ENCODE results near the gene PCDHGA10.
"Not testable (repeated sequence)": the region's sequence is repeated elsewhere in the genome, so short reads cannot be mapped to it uniquely, and the experiment has no call there.

Gene PCDHGA10

DNA sequence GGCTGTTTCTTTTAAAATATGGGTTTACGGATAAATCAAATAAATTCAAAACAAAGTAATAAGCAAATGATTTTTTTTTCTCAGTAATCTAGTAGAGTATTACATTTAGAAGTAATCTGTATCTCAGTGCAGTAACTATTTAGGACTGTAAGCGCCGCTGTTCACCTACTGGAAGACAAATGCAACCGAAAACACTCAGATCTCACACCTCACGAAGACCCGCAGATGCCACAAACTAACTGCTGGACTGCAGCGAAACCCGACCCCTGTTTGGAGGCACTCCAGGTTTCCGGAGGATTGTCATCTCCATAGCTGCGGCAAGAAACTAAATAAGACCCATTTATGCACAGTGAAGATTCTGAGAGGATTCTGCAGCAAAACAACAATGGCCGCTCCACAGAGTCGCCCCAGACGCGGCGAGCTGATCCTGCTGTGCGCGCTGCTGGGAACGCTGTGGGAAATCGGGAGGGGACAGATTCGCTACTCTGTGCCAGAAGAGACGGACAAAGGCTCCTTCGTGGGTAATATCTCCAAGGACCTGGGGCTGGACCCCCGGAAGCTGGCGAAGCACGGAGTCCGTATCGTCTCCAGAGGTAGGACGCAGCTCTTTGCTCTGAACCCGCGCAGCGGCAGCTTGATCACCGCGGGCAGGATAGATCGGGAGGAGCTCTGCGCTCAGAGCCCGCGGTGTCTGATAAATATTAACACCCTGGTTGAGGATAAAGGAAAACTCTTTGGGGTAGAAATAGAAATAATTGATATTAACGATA lies 20.2 kb upstream of the PCDHGA10 start, which contains the start of gene PCDHGA8:
PCDHGA8 (plus strand) TSS at position 205 of the 770 bp plus-strand sequence; CDS start at position 386, 181 bp downstream.
- DNase-seq (ENCODE audit: insufficient read length, low spot score) (no peak), FAIRE-seq (no peak)

DNA sequence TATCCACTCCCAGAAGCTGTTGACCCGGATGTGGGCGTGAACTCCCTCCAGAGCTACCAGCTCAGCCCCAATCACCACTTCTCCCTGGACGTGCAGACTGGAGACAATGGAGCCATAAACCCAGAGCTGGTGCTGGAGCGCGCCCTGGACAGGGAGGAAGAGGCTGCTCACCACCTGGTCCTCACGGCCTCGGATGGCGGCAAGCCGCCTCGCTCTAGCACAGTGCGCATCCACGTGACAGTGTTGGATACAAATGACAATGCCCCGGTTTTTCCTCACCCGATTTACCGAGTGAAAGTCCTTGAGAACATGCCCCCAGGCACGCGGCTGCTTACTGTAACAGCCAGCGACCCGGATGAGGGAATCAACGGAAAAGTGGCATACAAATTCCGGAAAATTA lies 19.5 kb upstream of the PCDHGA10 start:
- FAIRE-seq = no peak

DNA sequence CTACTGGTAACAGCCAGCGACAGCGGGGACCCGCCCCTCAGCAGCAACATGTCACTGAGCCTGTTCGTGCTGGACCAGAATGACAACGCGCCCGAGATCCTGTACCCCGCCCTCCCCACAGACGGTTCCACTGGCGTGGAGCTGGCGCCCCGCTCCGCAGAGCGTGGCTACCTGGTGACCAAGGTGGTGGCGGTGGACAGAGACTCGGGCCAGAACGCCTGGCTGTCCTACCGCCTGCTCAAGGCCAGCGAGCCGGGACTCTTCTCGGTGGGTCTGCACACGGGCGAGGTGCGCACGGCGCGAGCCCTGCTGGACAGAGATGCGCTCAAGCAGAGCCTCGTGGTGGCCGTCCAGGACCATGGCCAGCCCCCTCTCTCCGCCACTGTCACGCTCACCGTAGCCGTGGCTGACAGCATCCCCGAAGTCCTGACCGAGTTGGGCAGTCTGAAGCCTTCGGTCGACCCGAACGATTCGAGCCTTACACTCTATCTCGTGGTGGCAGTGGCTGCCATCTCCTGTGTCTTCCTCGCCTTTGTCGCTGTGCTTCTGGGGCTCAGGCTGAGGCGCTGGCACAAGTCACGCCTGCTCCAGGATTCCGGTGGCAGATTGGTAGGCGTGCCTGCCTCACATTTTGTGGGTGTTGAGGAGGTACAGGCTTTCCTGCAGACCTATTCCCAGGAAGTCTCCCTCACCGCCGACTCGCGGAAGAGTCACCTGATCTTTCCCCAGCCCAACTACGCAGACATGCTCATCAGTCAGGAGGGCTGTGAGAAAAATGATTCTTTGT lies 18.2 kb upstream of the PCDHGA10 start:
- not testable (repeated sequence) for DNase-seq (ENCODE audit: insufficient read length, low spot score); FAIRE-seq

More for the DNA sequence above, 19.5 kb upstream of the PCDHGA10 start:
- DNase-seq (ENCODE audit: insufficient read length, low spot score) = no peak

DNA sequence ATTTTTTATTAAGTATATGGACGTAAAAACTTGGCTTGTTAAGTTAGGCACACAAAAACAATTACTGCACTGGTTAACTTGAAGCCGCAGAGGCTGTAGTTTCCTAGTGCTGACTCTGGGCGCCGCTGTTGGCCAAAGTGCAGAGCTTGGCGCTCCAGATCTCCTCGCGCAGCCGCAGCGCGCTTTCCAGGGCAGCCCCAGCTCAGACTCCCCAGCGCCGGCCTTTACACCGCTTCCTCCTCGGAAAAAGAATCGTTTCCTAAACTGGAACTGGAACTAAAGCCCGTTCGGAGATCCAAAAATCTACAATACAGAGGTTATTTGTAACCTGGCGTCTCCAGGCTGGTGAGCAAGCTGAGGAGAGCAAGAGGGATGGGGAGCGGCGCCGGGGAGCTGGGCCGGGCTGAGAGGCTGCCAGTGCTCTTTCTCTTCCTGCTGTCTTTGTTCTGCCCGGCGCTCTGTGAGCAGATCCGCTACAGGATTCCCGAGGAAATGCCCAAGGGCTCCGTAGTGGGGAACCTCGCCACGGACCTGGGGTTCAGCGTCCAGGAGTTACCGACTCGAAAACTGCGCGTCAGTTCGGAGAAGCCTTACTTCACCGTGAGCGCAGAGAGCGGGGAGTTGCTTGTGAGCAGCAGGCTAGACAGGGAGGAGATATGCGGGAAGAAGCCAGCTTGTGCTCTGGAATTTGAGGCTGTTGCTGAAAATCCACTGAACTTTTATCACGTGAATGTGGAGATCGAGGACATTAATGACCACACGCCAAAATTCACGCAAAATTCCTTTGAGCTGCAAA lies 14.8 kb upstream of the PCDHGA10 start, which contains the start of gene PCDHGB5:
PCDHGB5 (plus strand) TSS at position 192 of the 796 bp plus-strand sequence; CDS start at position 373, 181 bp downstream.
- peak; percentile 86 for FAIRE-seq

DNA sequence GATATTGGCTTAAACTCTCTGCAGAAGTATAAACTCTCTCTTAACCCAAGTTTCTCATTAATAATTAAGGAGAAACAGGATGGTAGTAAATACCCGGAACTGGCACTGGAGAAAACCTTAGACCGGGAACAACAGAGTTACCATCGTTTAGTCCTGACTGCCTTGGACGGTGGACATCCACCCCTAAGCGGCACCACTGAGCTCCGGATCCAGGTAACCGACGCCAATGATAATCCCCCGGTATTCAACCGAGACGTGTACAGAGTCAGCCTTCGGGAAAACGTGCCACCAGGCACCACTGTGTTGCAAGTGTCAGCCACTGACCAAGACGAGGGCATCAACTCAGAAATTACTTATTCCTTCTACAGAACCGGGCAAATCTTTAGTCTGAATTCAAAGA lies 14.2 kb upstream of the PCDHGA10 start:
- FAIRE-seq (no peak), DNase-seq (ENCODE audit: insufficient read length, low spot score) (no peak)

More for the DNA sequence above, 14.8 kb upstream of the PCDHGA10 start, which contains the start of gene PCDHGB5:
- not testable (repeated sequence) for DNase-seq (ENCODE audit: insufficient read length, low spot score)

- DNase-seq (ENCODE audit: insufficient read length, low spot score) = no peak
- FAIRE-seq = no peak
Measured at GRCh38 chr5:141399555-141400258, 13.1 kb upstream of the PCDHGA10 start.

DNA sequence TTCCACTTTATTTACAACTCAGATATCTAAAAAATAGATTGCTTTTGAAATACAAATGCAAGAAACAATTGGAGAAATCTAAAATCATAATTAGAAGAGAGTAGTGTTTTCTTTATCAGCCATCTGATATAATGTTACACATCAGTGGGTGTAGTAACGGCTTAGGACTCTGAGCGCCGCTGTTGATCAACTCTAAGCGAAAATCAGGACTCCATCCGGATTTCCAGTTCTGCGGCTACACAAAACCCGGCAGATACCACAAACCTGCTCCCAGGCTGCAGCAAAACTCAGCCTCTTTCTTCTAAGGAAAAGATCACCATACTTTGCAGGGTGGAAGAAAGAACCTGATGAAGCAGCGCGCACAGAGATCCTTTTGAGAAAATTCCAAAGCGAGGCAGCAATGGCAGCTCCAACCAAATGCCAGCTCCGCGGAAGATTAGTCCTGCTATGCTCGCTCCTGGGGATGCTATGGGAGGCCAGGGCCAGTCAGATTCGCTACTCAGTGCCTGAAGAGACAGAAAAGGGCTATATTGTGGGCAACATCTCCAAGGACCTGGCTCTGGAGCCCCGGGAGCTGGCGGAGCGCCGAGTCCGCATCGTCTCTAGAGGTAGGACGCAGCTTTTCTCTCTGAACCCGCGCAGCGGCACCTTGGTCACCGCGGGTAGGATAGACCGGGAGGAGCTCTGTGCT lies 10.1 kb upstream of the PCDHGA10 start, which contains the start of gene PCDHGA9:
PCDHGA9 (plus strand) TSS at position 226 of the 691 bp plus-strand sequence; CDS start at position 401, 175 bp downstream.
- no peak for FAIRE-seq

DNA sequence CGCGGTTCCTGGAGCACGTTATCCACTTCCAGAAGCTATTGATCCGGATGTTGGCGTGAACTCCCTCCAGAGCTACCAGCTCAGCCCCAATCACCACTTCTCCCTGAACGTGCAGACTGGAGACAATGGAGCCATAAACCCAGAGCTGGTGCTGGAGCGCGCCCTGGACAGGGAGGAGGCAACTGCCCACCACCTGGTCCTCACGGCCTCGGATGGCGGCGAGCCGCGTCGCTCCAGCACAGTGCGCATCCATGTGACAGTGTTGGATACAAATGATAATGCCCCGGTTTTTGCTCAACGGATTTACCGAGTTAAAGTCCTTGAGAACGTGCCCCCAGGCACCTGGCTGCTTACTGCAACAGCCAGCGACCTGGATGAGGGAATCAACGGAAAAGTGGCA lies 9.4 kb upstream of the PCDHGA10 start:
- DNase-seq (ENCODE audit: insufficient read length, low spot score) = no peak
- no peak for FAIRE-seq

More for the DNA sequence above, 10.1 kb upstream of the PCDHGA10 start, which contains the start of gene PCDHGA9:
- DNase-seq (ENCODE audit: insufficient read length, low spot score) = no peak

DNA sequence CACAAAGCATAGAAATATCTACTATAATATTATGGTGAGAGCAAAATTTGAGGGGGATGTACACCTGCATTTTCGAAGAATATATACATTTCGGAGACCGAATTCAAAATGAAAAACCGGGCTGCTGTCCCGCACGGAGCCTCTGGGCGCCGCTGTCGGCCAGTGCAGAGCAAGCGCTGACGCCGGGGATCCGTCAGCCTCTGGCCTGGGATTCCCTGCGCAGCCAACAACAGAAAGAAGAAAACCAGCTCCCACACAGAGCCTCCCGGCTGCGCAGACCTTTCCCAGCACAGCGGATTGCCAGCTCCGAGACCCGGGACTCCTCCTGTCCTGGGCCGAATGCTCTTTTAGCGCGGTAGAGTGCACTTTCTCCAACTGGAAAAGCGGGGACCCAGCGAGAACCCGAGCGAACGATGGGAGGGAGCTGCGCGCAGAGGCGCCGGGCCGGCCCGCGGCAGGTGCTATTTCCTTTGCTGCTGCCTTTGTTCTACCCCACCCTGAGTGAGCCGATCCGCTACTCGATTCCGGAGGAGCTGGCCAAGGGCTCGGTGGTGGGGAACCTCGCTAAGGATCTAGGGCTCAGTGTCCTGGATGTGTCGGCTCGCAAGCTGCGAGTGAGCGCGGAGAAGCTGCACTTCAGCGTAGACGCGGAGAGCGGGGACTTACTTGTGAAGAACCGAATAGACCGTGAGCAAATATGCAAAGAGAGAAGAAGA lies 4.8 kb upstream of the PCDHGA10 start, which contains the start of gene PCDHGB6:
PCDHGB6 (plus strand) TSS at position 232 of the 716 bp plus-strand sequence; CDS start at position 414, 182 bp downstream.
- FAIRE-seq (peak; percentile 84), DNase-seq (ENCODE audit: insufficient read length, low spot score) (peak; percentile 44)

DNA sequence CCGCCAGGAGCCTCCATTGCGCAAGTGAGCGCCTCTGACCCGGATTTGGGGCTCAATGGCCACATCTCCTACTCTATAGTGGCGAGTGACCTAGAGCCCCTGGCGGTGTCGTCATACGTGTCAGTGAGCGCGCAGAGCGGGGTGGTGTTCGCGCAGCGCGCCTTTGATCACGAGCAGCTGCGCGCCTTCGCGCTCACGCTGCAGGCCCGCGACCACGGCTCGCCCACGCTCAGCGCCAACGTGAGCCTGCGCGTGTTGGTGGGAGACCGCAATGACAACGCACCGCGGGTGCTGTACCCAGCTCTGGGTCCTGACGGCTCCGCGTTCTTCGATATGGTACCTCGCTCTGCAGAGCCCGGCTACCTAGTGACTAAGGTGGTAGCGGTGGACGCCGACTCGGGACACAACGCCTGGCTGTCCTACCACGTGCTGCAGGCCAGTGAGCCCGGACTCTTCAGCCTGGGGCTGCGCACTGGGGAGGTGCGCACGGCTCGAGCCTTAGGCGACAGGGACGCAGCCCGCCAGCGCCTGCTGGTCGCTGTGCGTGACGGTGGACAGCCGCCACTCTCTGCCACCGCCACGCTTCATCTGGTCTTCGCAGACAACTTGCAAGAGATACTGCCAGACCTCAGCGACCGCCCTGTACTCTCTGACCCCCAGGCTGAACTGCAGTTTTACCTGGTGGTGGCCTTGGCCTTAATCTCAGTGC lies 3.0 kb upstream of the PCDHGA10 start:
- no peak for FAIRE-seq
- DNase-seq (ENCODE audit: insufficient read length, low spot score) = no peak

GRCh38 chr5:141411575-141411974 lies 1.2 kb upstream of the PCDHGA10 start:
- DNase-seq (ENCODE audit: insufficient read length, low spot score) = no peak
- FAIRE-seq = no peak

GRCh38 chr5:141413540-141414069 lies 818 bp downstream of the PCDHGA10 start:
- FAIRE-seq = no peak
- DNase-seq (ENCODE audit: insufficient read length, low spot score) = no peak

DNA sequence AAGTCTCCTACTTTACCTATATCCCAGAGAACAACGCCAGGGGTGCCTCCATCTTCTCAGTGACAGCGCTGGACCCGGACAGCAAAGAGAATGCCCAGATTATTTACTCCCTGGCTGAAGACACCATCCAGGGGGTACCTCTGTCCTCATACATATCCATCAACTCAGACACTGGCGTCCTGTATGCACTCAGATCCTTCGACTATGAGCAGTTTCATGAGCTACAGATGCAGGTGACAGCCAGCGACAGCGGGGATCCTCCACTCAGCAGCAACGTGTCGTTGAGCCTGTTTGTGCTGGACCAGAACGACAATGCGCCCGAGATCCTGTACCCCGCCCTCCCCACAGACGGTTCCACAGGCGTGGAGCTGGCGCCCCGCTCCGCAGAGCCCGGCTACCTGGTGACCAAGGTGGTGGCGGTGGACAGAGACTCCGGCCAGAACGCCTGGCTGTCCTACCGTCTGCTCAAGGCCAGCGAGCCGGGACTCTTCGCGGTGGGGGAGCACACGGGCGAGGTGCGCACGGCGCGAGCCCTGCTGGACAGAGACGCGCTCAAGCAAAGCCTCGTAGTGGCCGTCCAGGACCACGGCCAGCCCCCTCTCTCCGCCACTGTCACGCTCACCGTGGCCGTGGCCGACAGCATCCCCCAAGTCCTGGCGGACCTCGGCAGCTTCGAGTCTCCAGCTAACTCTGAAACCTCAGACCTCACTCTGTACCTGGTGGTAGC lies 1.9 kb downstream of the PCDHGA10 start:
- not testable (repeated sequence) for FAIRE-seq; DNase-seq (ENCODE audit: insufficient read length, low spot score)

- FAIRE-seq = not testable (repeated sequence)
Measured at GRCh38 chr5:141415275-141415618, 2.5 kb downstream of the PCDHGA10 start.

GRCh38 chr5:141417494-141418172 lies 4.8 kb downstream of the PCDHGA10 start, which contains the start of gene PCDHGB7:
Gene PCDHGB7 (plus strand): TSS chr5:141417677. CDS start chr5:141417860, 183 bp downstream.
- FAIRE-seq (peak; percentile 68), DNase-seq (ENCODE audit: insufficient read length, low spot score) (peak; percentile 65)

More at GRCh38 chr5:141415275-141415618, 2.5 kb downstream of the PCDHGA10 start:
- not testable (repeated sequence) for DNase-seq (ENCODE audit: insufficient read length, low spot score)
